ENCODE data around the gene ATG7.

DNA sequence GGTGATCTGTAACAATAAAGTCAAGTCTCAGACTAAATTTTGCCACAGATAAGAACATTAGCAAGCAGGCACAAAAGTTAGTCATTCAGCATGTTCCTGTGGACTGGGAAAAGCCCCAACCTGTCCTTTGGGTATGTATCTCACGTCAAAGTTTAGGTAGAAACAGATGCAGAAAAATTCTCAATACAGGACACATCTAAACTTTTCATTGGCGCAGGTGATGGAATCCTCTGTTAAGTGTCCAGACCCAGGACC, 120.6 kb downstream of the ATG7 start:
- TF ChIP-seq CTCF (IDR thresholded peaks at IDR 0.05; ENCODE audit: poor library complexity): no peak
- no peak for TF ChIP-seq EZH2 (IDR thresholded peaks at IDR 0.05; ENCODE audit: borderline replicate concordance)
- TF ChIP-seq EZH2phosphoT487 (IDR thresholded peaks at IDR 0.05; ENCODE audit: low read depth, severe bottlenecking, unreplicated experiment): no peak

Measured in hepatocyte (in vitro differentiated cells).